GM10847 (cell line): ENCODE results near the gene PPP4R3B.

Experiments
- POLR2A ChIP-seq: IDR thresholded peaks from 2 replicates; pipeline ENCODE4 v1.6.1; 2011; ENCODE audit not compliant: insufficient read length; ENCODE audit errors: extremely low read depth

The PPP4R3B gene

DNA sequence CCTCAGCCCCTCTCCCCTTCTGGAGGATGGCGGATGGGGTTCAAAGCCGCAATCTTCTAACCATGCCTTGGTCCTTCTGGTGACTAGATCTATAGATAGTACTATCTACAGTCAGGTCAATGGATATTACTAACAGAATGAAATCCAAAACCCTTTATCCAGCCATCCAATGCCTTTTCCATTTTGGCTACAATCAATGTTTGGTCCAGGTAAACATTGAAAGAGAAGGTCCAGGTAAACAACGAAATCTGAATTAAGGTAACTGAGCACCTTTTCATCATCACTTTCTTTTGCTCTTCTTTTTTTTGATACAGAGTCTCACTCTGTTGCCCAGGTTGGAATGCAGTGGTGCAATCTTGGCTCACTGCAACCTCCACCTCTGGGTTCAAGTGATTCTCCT, 9.7 kb downstream of the PPP4R3B start:
- TF ChIP-seq POLR2A: no peak

DNA sequence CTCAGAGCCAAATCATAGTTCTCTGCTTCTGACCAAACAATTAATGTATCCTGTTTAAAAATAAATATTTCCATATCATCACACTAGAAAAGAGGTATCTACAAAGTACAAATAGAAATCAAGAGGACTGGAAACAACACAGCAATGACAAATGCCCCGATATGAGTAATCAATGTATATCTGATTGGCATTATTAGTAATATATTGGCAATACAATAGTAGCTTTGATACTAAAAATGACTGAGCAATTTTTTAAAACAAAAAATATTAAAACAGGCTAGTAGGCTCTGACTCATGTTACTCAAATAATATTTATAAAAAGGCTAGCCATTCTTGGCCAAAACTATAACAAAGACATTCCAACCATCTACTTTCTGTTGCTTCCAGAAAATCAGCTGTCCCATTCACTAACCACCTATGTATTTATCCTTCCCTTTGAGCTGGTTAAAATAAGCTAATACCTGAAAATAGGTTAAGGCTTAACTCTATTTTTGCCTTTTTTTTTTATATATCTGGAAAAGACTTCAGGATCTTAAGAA, 13.3 kb downstream of the PPP4R3B start:
- TF ChIP-seq POLR2A: no peak

DNA sequence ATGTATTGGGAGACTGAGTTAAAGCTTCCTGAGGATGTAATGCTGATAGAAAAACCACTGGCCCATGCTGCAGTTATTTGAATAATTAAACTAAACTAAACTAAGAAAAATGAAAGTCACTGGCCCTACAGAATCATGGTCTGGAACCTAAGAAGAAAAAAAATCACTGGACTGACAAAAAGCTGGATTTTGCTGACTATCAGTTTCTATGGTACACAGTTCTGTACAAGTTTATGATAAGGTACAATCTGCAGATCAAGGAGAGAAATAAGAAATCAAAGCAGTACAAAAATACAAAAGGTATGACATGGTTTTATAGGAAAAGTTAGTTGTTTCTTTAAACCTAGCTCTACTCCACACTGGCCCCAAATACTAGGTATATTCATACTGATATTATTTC, 15.6 kb downstream of the PPP4R3B start:
- no peak for TF ChIP-seq POLR2A

DNA sequence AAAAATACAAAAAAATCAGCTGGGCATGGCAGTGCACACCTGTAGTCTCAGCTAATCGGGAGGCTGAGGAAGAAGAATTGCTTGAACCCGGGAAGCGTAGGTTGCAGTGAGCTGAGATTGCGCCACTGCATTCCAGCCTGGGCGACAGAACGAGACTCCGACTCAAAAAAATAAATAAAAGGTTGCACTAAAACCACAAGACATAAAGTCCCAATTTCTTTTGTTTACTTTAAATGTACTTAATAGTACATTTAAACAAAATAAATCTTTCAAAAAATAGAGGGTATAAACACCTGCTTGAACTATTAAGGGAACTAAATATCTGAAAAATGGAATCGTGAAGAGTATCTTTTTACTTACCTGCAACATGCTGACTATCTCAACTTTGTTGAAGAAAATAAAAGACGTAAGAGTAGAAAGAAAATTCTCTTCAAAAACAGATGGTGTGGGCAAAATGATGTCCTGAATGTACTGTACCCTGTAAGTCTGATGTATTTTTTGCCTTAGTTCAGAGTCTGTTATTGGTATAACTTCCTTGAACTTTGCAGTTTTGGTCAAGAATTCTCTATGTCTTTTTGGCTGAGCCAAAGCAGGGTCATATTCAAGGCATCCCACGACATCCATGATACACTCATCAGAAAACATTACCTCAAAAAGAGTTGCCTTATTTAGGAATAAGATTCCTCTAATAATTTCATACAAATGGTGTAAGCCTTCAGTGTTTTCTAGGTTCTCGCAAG, 19.2 kb downstream of the PPP4R3B start:
- no peak for TF ChIP-seq POLR2A

DNA sequence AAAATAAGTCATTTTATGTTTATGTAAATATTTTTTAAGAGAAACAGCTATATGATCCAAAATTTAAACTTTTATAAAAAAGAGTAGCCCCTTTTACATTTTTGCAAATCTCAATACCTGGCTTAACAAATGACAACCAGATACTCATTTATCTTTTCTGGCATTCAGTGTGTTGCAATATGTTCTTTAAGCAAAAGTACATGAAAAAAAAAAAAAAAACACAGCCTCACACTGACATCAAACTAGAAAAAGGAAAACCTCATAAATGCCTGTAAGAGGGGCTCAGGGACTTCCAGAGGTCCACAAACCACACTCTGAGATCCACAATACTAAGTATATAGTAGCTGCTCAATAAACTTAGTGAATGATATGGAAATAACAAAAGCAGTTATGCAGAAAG, 21.9 kb downstream of the PPP4R3B start:
- no peak for TF ChIP-seq POLR2A

DNA sequence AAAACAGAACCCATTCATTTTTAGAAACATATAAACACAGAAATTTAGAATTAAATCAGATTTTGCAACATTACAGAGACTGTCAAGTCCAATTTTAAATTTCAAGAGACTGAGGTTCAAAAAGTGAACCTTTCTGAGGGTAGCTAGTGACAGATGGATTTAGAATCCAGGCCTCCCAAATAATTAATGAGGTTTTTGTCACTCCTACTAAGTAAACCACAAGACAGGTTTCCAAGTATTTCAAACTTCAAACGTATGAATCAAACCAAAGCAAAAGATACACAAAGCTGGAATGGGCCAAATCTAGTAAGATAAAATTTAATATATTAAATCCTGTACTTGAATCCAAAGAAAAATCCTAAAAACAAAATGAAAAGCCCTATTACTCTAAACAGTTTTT, 25.3 kb downstream of the PPP4R3B start:
- no peak for TF ChIP-seq POLR2A

DNA sequence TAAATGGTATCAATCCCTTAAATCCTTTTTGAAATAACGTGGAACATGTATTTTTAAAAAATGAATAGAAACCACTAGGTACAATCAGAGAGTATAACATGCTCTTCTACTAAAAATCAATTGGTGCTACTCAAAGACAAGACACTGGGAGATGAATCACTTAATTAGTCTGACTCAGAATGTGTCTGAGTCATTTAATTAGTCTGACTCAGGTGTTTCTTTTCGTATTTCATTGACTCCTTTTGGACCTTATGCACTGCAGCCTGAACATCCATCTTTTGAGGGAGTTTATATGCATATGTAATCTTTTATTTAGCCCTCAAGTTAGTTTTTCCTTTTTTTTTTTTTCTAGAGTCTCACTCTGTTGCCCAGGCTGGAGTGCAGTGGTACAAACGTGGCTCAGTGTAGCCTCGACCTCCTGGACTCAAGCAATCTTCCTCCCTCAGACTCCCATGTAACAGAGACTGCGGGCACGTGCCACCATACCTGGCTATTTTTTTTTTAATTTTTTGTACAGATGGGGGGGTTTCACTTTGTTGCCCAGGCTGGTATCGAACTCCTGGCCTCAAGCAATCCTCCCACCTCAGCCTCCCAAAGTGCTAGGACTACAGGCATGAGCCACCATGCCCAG, 26.5 kb downstream of the PPP4R3B start:
- no peak for TF ChIP-seq POLR2A

DNA sequence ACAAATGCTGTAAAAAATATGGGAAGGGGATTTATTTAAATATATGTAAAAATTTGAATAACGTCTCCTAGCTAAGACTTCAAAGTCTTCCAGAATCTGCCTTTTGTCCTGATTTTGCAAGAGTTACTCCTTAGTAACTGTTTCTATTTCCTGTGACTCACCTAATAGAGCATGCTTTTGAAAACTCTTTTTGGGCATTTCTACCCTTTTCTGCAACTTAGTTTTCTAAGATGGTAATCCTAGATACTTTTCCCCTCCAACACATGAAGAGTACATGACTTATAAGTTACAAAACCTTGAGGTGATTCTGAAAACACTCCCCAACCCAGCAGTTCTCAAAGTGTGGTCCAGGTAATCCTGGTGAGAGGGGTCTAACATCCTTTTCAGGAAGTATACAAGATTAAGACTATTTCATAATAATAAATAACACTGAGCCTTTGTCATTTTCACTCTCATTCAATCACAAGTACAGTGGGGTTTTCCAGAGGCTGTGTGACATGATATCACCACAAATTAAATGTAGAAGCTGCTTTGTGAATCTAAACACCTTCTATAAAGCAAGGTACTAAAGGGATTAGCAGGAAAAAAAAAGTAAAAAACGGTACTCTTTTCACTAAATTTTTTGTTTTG, 31.9 kb downstream of the PPP4R3B start:
- TF ChIP-seq POLR2A: no peak

DNA sequence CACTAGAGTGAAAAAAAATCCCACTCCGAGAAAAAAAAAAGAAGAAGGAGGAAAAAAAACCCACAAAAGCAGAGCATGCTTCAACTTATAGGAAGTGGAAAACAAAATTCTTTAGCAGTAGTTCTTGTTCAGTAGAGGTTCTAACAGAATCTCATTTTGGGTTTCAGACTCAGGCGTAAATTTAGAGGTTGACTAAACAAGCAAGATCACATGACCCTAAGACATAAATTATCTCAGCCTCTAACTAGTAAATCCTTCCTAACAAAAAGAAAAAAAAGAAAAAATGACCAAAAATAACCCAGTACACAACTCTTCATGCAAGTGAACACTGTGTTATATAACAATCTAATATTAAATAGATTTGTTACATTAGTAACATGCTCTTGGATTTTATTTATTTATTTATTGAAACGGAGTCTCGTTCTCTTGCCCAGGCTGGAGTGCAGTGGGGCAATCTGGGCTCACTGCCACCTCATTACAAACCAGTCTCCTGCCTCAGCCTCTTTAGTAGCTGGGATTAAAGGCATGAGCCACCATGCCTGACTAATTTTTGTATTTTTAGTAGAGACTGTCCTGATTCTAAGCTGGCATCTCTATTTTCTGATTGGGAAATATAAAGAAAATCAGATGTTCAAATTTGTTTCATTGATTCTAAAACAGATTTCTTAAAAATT, 35.4 kb downstream of the PPP4R3B start:
- TF ChIP-seq POLR2A: no peak

DNA sequence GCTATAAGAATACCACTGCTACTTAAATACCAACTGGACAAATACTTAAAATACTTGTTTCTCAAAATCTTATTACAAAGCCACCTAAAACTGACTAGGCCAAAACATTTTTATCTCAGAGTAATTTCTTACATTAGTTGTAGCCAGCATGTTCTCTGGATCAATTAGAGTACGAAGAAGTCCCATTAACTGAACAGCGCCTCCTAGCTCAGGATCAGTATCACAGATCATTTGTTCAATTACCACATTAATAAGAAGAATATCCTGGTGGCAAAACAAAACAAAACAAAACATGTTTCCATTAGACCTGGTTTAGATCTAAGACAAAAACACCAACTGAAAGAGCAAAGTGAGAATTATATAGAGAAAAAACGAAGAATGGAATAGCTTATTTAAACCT, 36.0 kb downstream of the PPP4R3B start:
- TF ChIP-seq POLR2A: no peak

DNA sequence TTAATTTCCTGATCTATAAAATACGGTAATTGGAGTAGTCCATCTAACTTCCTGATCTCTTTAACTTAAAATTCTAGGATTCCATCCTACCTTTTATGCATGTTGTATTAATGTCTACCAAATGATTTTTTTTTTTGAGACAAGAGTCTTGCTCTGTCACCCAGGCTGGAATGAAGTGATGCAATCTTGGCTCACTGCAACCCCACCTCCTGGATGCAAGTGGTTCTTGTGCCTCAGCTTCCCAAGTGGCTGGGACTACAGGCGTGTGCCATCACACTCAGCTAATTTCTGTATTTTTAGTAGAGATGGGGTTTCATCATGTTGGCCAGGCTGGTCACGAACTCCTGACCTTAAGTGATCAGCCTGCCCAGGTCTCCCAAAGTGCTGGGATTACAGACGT, 50.1 kb downstream of the PPP4R3B start:
- TF ChIP-seq POLR2A: no peak

DNA sequence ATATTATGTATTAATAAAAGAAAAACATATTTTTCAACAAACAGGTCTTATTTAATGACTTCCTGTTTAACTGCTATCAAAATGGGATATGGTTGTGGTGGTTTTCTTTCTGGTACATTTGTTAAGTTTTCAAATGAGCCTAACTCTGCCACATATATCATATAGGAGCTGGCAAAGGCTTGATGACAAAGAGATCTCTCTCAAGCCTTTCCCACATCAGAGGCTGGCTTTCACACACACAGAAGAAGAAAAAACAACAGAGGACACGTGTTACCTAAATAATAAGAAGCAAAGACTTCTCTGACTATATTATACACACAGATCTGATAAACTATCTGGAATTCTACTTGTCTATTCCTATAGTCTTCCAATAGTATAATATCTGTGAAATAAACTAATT, 51.8 kb downstream of the PPP4R3B start:
- TF ChIP-seq POLR2A: no peak

DNA sequence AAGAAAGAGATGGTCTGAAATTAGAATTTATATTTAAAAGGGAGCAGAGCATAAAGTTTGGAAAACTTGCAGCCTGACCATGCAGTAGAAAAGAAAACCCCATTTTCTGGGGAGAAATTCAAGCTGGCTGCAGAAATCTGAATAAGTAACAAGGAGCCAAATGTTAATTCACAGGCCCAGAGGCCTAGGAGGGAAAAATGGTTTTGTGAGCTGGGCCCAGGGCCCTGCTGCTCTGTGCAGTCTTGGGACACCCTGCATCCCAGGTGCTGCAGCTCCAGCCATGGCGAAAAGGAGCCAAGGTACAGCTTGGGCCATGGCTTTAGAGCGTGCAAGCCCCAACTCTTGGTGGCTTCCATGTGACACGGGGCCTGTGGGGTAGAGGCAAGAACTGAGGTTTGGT, 56.6 kb downstream of the PPP4R3B start:
- no peak for TF ChIP-seq POLR2A

DNA sequence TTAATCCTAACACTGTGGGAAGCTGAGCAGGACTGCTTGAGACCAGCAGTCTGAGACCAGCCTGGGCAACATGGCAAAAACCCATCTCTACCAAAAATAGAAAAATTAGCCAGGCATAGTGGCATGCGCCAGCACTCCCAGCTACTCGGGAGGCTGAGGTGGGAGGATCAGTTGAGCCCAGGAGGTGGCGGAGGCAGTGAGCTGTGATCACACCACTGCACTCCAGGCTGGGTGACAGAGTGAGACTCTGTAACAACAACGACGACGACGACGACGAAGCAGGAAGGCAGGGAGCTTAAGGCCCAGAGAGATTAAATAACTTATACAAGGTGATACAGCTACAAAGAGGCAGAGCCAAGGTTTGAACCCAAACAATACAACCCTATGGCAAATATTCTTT, 60.6 kb downstream of the PPP4R3B start:
- TF ChIP-seq POLR2A: no peak

DNA sequence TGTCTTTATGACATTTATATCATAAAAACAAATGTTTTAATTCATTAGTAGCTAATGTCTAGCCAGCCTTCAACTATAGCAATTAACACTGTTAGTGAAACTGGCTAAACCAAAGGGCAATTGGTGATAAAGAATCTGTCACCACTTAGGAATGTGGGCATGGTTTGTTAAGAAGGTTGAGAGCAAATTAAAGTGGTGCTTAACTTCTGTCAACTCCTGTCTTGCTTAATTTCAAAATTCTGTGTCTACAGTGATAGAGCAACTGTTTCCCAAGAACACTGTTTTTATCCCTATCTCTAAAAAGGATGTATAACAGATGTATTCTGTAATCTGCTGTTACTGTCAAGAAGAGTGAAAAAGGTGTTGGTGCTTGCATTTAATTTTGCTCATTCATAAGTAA, 61.4 kb downstream of the PPP4R3B start:
- no peak for TF ChIP-seq POLR2A

DNA sequence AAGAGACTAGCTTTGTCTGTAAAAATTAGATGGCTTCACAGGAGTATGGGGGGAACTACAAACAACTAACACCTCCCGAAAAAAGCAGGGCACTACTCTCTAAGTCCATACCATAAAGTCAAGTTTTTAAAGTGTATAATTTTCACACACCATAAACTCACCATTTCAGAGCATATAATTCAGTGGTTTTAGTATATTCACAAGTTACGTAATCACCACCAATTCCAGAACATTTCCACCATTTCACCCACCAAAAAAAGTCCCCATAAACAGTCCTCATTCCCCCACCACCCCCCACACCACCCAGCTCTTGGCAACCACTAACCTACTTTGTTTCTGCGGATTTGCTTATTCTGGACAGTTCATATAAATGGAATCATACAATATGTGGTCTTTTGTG, 64.1 kb downstream of the PPP4R3B start:
- TF ChIP-seq POLR2A: no peak

DNA sequence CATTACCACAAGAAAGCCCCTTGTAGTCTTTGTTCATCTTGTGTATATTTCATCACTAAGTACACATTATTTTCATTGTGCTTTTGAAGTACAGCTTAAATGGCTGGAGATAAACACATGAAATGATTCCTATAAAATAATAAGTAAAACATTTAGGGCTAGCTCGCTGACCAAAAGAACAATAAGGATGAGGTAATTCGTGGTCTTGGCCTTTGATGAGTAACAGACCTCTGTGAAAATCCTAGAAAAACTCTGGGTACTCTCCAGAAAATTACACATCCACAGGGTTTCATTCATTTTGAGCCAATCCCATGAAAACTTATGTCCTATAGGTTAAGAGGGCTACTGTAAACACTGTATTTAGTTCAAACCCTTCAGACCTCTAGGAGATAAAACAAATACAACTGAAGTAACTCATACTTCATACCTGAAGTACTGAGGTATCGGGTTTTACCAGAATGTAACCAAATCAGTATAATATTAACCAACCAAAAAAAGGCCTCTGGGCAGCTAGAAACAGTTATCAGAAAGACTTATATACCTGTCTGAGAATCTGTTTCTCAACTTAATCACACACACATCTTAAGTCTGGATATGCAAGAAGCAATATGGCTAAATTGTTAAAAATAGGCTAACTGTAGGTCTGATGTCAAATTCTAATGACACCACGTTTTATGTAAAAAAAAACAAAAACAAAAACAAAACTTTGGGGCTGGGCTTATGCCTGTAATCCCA, 66.9 kb downstream of the PPP4R3B start:
- no peak for TF ChIP-seq POLR2A
